Upper lobe of right lung (tissue), 1 donor: ENCODE measurements around the gene TBL1Y. TPM values are rescaled to one million over a fixed set of nuclear protein-coding genes. Genes with fewer than 3 reads are reported as not detected.
A peak's percentile ranks its signal among the peaks of the same experiment; 100 is the strongest.

Experiments used
- ATAC-seq: fragments of 200-7000 bp; cut with Tn5 transposase; one replicate; pipeline ENCODE4 v1.9.1; 2020; ENCODE audit warnings: mild to moderate bottlenecking, moderate library complexity
- DNase-seq: peaks from one replicate; pipeline ENCODE4 v3.0.0-alpha.2; 2020
- H3K27ac ChIP-seq: fragments of 200-600 bp; one replicate; pipeline ENCODE4 v1.8.0; 2022
- H3K27me3 ChIP-seq: fragments of 200-600 bp; one replicate; pipeline ENCODE4 v1.8.0; 2022; ENCODE audit warnings: mild to moderate bottlenecking
- H3K36me3 ChIP-seq: fragments of 200-600 bp; one replicate; pipeline ENCODE4 v1.8.0; 2022
- H3K4me1 ChIP-seq: fragments of 200-600 bp; one replicate; pipeline ENCODE4 v1.8.0; 2022
- H3K4me3 ChIP-seq: fragments of 200-600 bp; one replicate; pipeline ENCODE4 v1.8.0; 2022; ENCODE audit warnings: mild to moderate bottlenecking
- H3K9me3 ChIP-seq: fragments of 200-600 bp; one replicate; pipeline ENCODE4 v1.8.0; 2022
- intact Hi-C: fragments of 100-400 bp; cut with DNase I; formaldehyde crosslinking; loops from one replicate; pipeline ENCODE4 v1.11.0; 2022
- total RNA-seq: library from RNA; stranded (reverse); fragmentation: NEBNext Ultra II Directional; extraction: Animal tissue kit (Norgen Biotek cat#: 25700); gene quantifications from one replicate; pipeline ENCODE4 v1.2.1, GENCODE V29; 2021
- TF ChIP-seq, protein P1 (sequence below): fragments of 200-600 bp; IDR thresholded peaks from one replicate; pipeline ENCODE4 v1.8.0; 2022; ENCODE audit warnings: antibody characterized with exemption
- donor health status: DM: no; HTN: yes; CAD: no; lungs with severe emphysema.

The TBL1Y gene
- total RNA-seq, 1 donor from 2014 or later = 2.1 TPM

DNA sequence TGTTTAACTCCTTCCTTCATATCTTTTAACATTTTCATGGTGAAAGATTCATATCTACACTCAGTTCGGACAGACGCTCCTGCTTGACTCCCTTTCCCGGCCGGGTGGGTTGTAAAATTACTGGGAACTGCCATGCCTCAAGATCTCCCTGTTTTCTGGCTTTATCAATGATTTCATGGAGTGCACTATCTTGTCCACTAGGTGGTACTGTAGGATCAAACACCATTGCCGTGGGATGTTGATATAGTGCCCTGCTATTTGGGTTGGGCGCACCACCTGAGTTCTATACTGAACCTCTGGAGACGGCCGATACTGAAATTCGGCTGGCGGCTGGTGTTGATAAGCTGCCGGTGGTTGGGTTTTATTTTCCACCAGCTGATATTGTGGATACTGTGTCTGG, 54.2 kb downstream of the TBL1Y start:
- no peaks in the 10 kb centered on the region for H3K36me3 ChIP-seq
- no peaks in the 10 kb centered on the region for H3K9me3 ChIP-seq
- no peak overlapping the region for H3K27ac ChIP-seq
- H3K27me3 ChIP-seq = no peaks in the 10 kb centered on the region
- H3K4me1 ChIP-seq = no peaks in the 10 kb centered on the region
- no peak for DNase-seq
- no peak overlapping the region for H3K4me3 ChIP-seq
- ATAC-seq = peak; percentile 80
- intact Hi-C loops = no loop called here
- TF ChIP-seq, protein P1, sequence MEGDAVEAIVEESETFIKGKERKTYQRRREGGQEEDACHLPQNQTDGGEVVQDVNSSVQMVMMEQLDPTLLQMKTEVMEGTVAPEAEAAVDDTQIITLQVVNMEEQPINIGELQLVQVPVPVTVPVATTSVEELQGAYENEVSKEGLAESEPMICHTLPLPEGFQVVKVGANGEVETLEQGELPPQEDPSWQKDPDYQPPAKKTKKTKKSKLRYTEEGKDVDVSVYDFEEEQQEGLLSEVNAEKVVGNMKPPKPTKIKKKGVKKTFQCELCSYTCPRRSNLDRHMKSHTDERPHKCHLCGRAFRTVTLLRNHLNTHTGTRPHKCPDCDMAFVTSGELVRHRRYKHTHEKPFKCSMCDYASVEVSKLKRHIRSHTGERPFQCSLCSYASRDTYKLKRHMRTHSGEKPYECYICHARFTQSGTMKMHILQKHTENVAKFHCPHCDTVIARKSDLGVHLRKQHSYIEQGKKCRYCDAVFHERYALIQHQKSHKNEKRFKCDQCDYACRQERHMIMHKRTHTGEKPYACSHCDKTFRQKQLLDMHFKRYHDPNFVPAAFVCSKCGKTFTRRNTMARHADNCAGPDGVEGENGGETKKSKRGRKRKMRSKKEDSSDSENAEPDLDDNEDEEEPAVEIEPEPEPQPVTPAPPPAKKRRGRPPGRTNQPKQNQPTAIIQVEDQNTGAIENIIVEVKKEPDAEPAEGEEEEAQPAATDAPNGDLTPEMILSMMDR = peak; percentile 62

DNA sequence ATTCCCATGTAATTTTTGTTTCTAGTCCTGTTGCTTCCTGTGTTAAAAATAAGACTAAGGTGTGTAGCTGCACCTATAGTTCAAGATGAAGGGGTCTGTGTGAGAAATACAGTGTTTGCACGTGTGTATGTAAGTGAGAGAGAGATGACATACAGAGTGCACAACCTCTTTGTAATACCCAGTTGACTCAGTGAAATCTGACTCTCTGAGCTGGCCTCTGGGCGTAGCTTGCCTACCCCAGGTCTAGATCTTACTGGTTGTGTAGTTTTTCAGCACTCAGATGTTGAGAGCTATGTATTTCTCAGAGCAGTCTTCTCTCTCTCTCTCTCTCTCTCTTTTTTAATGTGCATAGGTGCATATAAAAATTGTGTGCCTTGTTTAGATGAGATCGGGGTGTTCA, 56.0 kb downstream of the TBL1Y start:
- Histone ChIP-seq H3K27ac (no peak overlapping the region), H3K4me1 (no peaks in the 10 kb centered on the region), H3K9me3 (no peaks in the 10 kb centered on the region), H3K36me3 (no peaks in the 10 kb centered on the region), H3K27me3 (no peaks in the 10 kb centered on the region), H3K4me3 (no peak overlapping the region)
- TF ChIP-seq, protein P1 = no peak
- DNase-seq = no peak
- intact Hi-C loops = no loop called here
- ATAC-seq = no peak

DNA sequence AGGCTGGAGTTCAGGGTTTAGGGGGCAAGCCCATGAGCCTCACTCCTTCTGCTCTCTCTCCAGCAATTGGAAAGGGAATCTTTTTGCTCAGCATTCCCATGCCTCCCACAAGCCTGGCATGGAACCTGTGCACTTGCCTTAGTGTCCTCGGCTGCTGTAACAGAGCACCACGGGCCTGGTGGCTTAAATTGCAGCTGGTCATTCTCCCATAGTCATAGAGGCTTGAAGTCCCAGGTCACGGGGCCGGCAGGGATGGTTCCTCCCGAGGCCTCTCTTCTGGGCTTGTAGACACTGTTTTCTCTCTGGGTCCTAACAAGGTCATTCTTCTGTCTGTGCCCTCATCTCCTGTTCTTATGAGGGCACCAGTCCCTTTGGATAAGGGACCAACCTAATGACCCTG, 57.2 kb downstream of the TBL1Y start:
- H3K36me3 ChIP-seq = no peaks in the 10 kb centered on the region
- intact Hi-C loops = no loop called here
- no peak for ATAC-seq

DNA sequence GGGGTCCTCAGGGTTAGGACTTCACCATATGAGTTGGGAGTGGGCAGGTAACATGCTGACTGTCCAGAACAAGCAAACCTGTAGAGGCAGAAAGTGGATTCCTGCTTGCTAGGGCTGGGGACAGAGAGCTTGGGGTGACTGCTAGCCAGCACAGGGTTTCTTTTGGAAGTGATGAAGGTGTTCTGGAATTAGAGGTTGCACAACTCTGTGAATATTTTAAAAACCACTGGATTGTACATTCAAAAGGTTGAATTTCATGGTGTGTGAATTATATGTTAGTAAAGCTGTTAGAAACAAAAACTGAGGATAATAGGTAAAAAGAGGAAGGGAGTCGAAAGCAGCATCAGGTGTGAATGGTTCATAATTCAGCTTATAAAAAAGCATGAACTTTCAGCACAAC, 57.7 kb downstream of the TBL1Y start:
- ATAC-seq (no peak), DNase-seq (no peak)
- intact Hi-C loops = no loop called here
- no peak overlapping the region for H3K27ac ChIP-seq
- TF ChIP-seq, protein P1 = no peak
- no peaks in the 10 kb centered on the region for H3K4me1 ChIP-seq
- H3K27me3 ChIP-seq = no peaks in the 10 kb centered on the region
- H3K4me3 ChIP-seq = no peak overlapping the region
- no peaks in the 10 kb centered on the region for H3K9me3 ChIP-seq
- H3K36me3 ChIP-seq = no peaks in the 10 kb centered on the region

More for the DNA sequence above, 57.2 kb downstream of the TBL1Y start:
- TF ChIP-seq, protein P1 = no peak
- H3K4me3 ChIP-seq = no peak overlapping the region
- no peaks in the 10 kb centered on the region for H3K9me3 ChIP-seq
- H3K4me1 ChIP-seq = no peaks in the 10 kb centered on the region
- no peak overlapping the region for H3K27ac ChIP-seq
- no peaks in the 10 kb centered on the region for H3K27me3 ChIP-seq
- no peak for DNase-seq

DNA sequence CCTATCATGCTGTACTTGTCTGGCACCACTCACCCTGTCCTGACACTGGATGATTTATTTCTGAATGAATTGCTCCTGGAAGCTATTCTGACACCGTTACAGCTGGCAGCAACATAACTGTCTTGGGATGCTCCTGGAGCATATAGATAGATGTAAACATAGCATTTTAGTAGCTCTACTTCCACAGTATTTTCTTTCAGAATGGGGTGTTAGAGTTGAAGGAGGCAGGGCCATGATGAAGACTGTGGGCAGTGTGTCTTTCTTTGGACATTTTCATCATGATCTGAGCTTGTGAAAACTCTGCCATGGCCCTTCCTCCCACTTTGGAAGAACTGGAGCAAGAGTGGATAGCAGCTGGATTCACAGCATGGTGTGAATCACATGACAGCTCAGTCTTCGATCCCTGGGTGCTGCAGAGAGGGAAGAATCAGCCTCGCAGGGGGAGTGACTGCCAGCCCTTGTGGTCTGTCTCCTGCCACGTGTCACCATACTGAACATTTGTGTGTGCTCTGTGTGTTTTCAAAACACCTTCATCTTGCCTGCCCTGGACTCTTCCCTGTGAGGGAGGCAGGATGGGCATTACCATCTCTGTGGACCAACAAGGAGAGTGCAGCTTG, 61.9 kb downstream of the TBL1Y start:
- Histone ChIP-seq H3K27me3 (no peaks in the 10 kb centered on the region), H3K9me3 (no peaks in the 10 kb centered on the region), H3K36me3 (no peaks in the 10 kb centered on the region), H3K4me3 (no peak overlapping the region), H3K4me1 (no peaks in the 10 kb centered on the region), H3K27ac (no peak overlapping the region)
- DNase-seq = no peak
- ATAC-seq = no peak
- TF ChIP-seq, protein P1 = no peak
- intact Hi-C loops = no loop called here

DNA sequence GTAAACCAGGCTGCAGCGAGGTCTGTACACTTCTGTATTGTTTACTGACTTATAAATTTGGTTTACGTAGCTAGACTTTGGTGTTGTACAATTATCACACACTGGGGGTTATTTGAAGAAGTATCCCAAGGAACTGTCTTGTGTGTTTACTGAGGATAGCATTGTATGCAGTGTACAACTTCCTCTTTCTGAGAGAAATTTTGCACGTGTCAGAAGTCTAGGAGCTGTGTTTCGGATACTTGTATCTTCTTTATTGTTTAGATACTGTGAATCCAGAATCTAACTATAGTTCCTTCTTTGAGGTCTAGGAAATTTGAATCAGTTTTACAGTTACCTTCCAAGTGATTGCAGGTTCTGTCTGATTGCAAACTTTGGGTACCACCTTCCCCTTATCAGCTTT, 64.5 kb downstream of the TBL1Y start:
- Histone ChIP-seq H3K27ac (no peak overlapping the region), H3K27me3 (no peaks in the 10 kb centered on the region), H3K4me3 (no peak overlapping the region), H3K36me3 (no peaks in the 10 kb centered on the region), H3K4me1 (no peaks in the 10 kb centered on the region), H3K9me3 (no peaks in the 10 kb centered on the region)
- TF ChIP-seq, protein P1 = no peak
- ATAC-seq = no peak
- intact Hi-C loops = no loop called here
- DNase-seq = no peak
